ENCODE measurements around the gene IL10RA.

IL10RA gene

GRCh38 chr11:117989351-117990102, 3.3 kb downstream of the IL10RA start:
- DNase-seq (ENCODE audit: extremely low spot score): no peak
- TF ChIP-seq CTCF (IDR thresholded peaks at IDR 0.05; ENCODE audit: control extremely low read depth, extremely low read depth, low read depth, missing control alignments): no peak
- POLR2A ChIA-PET: interaction anchor here (4.3 kb wide), 1 partner anchor 9 kb away, joined by 38 read pairs; no protein-coding TSS in a partner anchor
- CTCF ChIA-PET: interaction anchor here (0.8 to 2.6 kb wide), 6 partner anchors 8 to 182 kb away, joined by 3 to 12 read pairs (median 4); no protein-coding TSS in a partner anchor

- CTCF ChIA-PET: interaction anchor here (0.7 kb wide), 1 partner anchor 11 kb away, joined by 3 read pairs; no protein-coding TSS in a partner anchor
- no peak for DNase-seq (ENCODE audit: extremely low spot score)
- POLR2A ChIA-PET: no interaction called here
- TF ChIP-seq CTCF (IDR thresholded peaks at IDR 0.05; ENCODE audit: control extremely low read depth, extremely low read depth, low read depth, missing control alignments): no peak
Measured at GRCh38 chr11:117992136-117992535, 5.9 kb downstream of the IL10RA start.

GRCh38 chr11:117992620-117993019, 6.4 kb downstream of the IL10RA start:
- CTCF ChIA-PET: interaction anchor here (6.9 kb wide), 1 partner anchor 61 kb away, joined by 27 read pairs; no protein-coding TSS in a partner anchor
- DNase-seq (ENCODE audit: extremely low spot score): no peak
- TF ChIP-seq CTCF (IDR thresholded peaks at IDR 0.05; ENCODE audit: control extremely low read depth, extremely low read depth, low read depth, missing control alignments): no peak
- POLR2A ChIA-PET: no interaction called here

GRCh38 chr11:117993988-117994745, 8.0 kb downstream of the IL10RA start:
- ChIA-PET POLR2A (no interaction called here), CTCF (interaction anchor here (0.8 to 6.9 kb wide), 5 partner anchors 9 to 151 kb away, joined by 3 to 27 read pairs (median 4); no protein-coding TSS in a partner anchor)
- DNase-seq (ENCODE audit: extremely low spot score): no peak

GRCh38 chr11:117995472-117995871, 9.3 kb downstream of the IL10RA start:
- ChIA-PET POLR2A (interaction anchor here (6.2 kb wide), 1 partner anchor 8 kb away, joined by 38 read pairs; the partner anchor contains the start of gene IL10RA), CTCF (interaction anchor here (1.2 to 6.9 kb wide), 7 partner anchors 8 to 178 kb away, joined by 3 to 27 read pairs (median 7); partner anchors contain the start of gene IL10RA)
- no peak for DNase-seq (ENCODE audit: extremely low spot score)
- no peak for TF ChIP-seq CTCF (IDR thresholded peaks at IDR 0.05; ENCODE audit: control extremely low read depth, extremely low read depth, low read depth, missing control alignments)

More at GRCh38 chr11:117993988-117994745, 8.0 kb downstream of the IL10RA start:
- no peak for TF ChIP-seq CTCF (IDR thresholded peaks at IDR 0.05; ENCODE audit: control extremely low read depth, extremely low read depth, low read depth, missing control alignments)

- no peak for TF ChIP-seq CTCF (IDR thresholded peaks at IDR 0.05; ENCODE audit: control extremely low read depth, extremely low read depth, low read depth, missing control alignments)
- CTCF ChIA-PET: interaction anchor here (1.1 to 6.9 kb wide), 7 partner anchors 9 to 179 kb away, joined by 3 to 27 read pairs (median 7); partner anchors contain the start of gene IL10RA
- POLR2A ChIA-PET: interaction anchor here (0.5 to 6.2 kb wide), 2 partner anchors 8 to 12 kb away, joined by 3 to 38 read pairs; partner anchors contain the start of gene IL10RA
- DNase-seq (ENCODE audit: extremely low spot score): no peak
Measured at GRCh38 chr11:117996058-117996457, 9.9 kb downstream of the IL10RA start.

Data from GM10248 (cell line).